PFSK-1 (cell line): ENCODE data around the gene RBFOX1.

Experiments used
- POLR2AphosphoS5 ChIP-seq: IDR thresholded peaks from 2 replicates; pipeline ENCODE4 v1.6.1; 2012; ENCODE audit warnings: low read depth, mild to moderate bottlenecking, control low read depth, low read length, moderate library complexity
- TF ChIP-seq, protein P1 (sequence below), 2 experiments: IDR thresholded peaks; 2 replicates each; pipeline versions ENCODE4 v1.6.1 to v1.8.0; 2011 to 2012; ENCODE audit warnings: low read depth in 2 of 2, low read length in 2 of 2, control low read depth in 1 of 2, inconsistent platforms in 1 of 2, mild to moderate bottlenecking in 1 of 2, moderate library complexity in 1 of 2; ENCODE audit not compliant: insufficient read depth in 1 of 2

DNA sequence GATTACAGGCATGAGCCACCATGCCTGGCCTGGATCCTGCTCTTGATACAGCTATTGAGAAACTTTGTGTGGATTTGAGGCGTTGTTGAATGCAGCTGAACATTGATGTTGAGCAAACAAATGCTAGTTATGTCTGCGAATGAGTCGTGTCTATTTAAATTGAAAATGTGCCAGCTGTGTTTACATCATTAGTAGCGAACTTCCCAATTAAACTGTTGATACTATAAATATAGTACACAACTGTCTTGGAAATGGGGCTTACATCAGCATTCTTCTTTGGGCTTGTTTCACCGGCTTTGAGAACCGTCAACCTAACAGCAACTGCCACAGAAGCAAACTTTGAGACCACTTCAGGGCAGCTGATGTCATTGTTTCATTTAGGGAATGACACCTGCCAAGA is 251.9 kb downstream of the RBFOX1 start:
- no peak for TF ChIP-seq POLR2AphosphoS5
- TF ChIP-seq, protein P1, sequence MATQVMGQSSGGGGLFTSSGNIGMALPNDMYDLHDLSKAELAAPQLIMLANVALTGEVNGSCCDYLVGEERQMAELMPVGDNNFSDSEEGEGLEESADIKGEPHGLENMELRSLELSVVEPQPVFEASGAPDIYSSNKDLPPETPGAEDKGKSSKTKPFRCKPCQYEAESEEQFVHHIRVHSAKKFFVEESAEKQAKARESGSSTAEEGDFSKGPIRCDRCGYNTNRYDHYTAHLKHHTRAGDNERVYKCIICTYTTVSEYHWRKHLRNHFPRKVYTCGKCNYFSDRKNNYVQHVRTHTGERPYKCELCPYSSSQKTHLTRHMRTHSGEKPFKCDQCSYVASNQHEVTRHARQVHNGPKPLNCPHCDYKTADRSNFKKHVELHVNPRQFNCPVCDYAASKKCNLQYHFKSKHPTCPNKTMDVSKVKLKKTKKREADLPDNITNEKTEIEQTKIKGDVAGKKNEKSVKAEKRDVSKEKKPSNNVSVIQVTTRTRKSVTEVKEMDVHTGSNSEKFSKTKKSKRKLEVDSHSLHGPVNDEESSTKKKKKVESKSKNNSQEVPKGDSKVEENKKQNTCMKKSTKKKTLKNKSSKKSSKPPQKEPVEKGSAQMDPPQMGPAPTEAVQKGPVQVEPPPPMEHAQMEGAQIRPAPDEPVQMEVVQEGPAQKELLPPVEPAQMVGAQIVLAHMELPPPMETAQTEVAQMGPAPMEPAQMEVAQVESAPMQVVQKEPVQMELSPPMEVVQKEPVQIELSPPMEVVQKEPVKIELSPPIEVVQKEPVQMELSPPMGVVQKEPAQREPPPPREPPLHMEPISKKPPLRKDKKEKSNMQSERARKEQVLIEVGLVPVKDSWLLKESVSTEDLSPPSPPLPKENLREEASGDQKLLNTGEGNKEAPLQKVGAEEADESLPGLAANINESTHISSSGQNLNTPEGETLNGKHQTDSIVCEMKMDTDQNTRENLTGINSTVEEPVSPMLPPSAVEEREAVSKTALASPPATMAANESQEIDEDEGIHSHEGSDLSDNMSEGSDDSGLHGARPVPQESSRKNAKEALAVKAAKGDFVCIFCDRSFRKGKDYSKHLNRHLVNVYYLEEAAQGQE (IDR thresholded peaks at IDR 0.05; ENCODE audit: insufficient read depth in 1 of 2, low read depth in 2 of 2, low read length in 2 of 2): no peak
